Karpas-422 (cell line): ENCODE measurements around the gene EIF4A2. TPM values are rescaled to one million over a fixed set of nuclear protein-coding genes. Genes with fewer than 3 reads are reported as not detected.
"Not testable (repeated sequence)": the region's sequence is repeated elsewhere in the genome, so short reads cannot be mapped to it uniquely, and the experiment has no call there.

Source experiments
- DNase-seq: peaks from one replicate; pipeline ENCODE4 v3.0.0-alpha.2; 2015
- H2AFZ ChIP-seq: fragments of 200-600 bp; sonication (generic); 2 replicates; pipeline ENCODE4 v1.6.1; 2014; ENCODE audit warnings: antibody characterized with exemption, low read length, mixed read lengths
- H3K27ac ChIP-seq: fragments of 200-600 bp; sonication (generic); 2 replicates; pipeline ENCODE4 v1.5.1; 2014; ENCODE audit warnings: mild to moderate bottlenecking, low read length, moderate library complexity
- H3K27me3 ChIP-seq: fragments of 200-600 bp; sonication (generic); 2 replicates; pipeline ENCODE4 v1.6.1; 2014; ENCODE audit warnings: low read length, mixed read lengths
- H3K36me3 ChIP-seq: fragments of 200-600 bp; sonication (generic); 2 replicates; pipeline ENCODE4 v1.6.1; 2014; ENCODE audit warnings: low read length, mixed read lengths; ENCODE audit not compliant: insufficient read depth
- H3K4me1 ChIP-seq: fragments of 200-600 bp; sonication (generic); 2 replicates; pipeline ENCODE4 v1.6.1; 2014; ENCODE audit warnings: mild to moderate bottlenecking, low read length, mixed read lengths
- H3K4me2 ChIP-seq: fragments of 200-600 bp; sonication (generic); 2 replicates; pipeline ENCODE4 v1.6.1; 2014; ENCODE audit warnings: low read length, low read depth, mild to moderate bottlenecking; ENCODE audit not compliant: poor library complexity, severe bottlenecking
- H3K4me3 ChIP-seq: fragments of 200-600 bp; sonication (generic); 2 replicates; pipeline ENCODE4 v1.5.1; 2014; ENCODE audit warnings: mild to moderate bottlenecking, antibody characterized with exemption, low read length, mixed read lengths
- H3K79me2 ChIP-seq: fragments of 200-600 bp; sonication (generic); 2 replicates; pipeline ENCODE4 v1.6.1; 2014; ENCODE audit warnings: mild to moderate bottlenecking, low read length, mixed read lengths
- H3K9ac ChIP-seq: fragments of 200-600 bp; sonication (generic); 2 replicates; pipeline ENCODE4 v1.6.0; 2014; ENCODE audit warnings: low read length
- H3K9me2 ChIP-seq: fragments of 200-600 bp; sonication (generic), shearing (Covaris generic); replicated peaks from 2 replicates; pipeline ENCODE4 v1.6.0; 2014; ENCODE audit warnings: mild to moderate bottlenecking, low read length, moderate library complexity; ENCODE audit not compliant: insufficient read depth
- H3K9me3 ChIP-seq: fragments of 300-700, 200-600 bp; sonication (generic); 2 replicates; pipeline ENCODE4 v1.6.1; 2014; ENCODE audit warnings: low read length, mixed read lengths
- H4K20me1 ChIP-seq: fragments of 200-600 bp; sonication (generic); 2 replicates; pipeline ENCODE4 v1.6.1; 2014; ENCODE audit warnings: mild to moderate bottlenecking, antibody characterized with exemption, low read length, low read depth; ENCODE audit not compliant: insufficient read depth
- total RNA-seq: library from RNA; depleted of rRNA; stranded (reverse); fragments of >200 nt; shearing (Covaris generic); gene quantifications from 2 replicates; pipeline ENCODE4 v1.2.3, GENCODE V29; 2014; ENCODE audit warnings: low replicate concordance

Gene EIF4A2
- total RNA-seq, 1 experiment from 2014 or later = 657 TPM

GRCh38 chr3:186788482-186789370 is 5.3 kb downstream of the EIF4A2 start:
- peak; percentile 75 for DNase-seq
- H3K79me2 ChIP-seq = peaks cover 21% of the 10 kb centered on the region
- peaks cover 49% of the 10 kb centered on the region for H3K4me1 ChIP-seq
- H3K9me3 ChIP-seq = no peaks in the 10 kb centered on the region
- peaks cover 62% of the 10 kb centered on the region for H3K36me3 ChIP-seq
- H3K9me2 ChIP-seq = no peaks in the 10 kb centered on the region
- H3K9ac ChIP-seq = no peak overlapping the region
- no peaks in the 10 kb centered on the region for H3K27me3 ChIP-seq
- H2AFZ ChIP-seq = no peak overlapping the region
- no peak overlapping the region for H3K27ac ChIP-seq
- H4K20me1 ChIP-seq = peaks cover 52% of the 10 kb centered on the region
- H3K4me3 ChIP-seq = no peak overlapping the region
- H3K4me2 ChIP-seq = peak overlapping the region; percentile 1

DNA sequence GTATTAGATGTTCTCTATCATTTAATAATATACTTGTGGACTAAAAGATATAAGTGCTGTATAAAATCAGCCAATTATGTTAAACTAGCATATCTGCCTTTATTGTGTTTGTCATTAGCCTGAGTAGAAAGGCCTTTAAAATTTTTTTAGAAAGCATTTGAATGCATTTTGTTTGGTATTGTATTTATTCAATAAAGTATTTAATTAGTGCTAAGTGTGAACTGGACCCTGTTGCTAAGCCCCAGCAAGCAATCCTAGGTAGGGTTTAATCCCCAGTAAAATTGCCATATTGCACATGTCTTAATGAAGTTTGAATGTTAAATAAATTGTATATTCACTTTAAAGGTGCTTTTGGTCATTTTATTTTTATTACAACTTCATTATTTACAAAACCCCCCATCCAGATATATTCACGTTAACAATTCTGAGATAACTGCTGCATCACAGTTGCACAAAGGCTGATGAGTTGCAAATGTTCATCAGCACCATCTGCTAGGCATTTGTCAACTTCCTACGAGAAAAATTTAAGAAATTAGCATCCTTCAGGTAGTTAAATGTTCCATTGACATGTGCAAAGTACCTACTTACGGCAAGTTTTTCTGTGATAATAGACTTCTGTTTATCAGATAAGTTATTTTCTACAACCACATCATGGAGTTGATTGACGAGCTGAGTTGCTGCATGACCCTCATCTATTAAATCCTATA is 6.3 kb downstream of the EIF4A2 start:
- Histone ChIP-seq H3K4me1 (peaks cover 45% of the 10 kb centered on the region), H3K9me3 (no peaks in the 10 kb centered on the region), H3K27me3 (no peaks in the 10 kb centered on the region), H3K79me2 (peaks cover 11% of the 10 kb centered on the region), H3K9ac (no peak overlapping the region), H3K27ac (peak overlapping the region; percentile 31), H3K4me3 (no peak overlapping the region), H2AFZ (no peak overlapping the region), H3K36me3 (peaks cover 61% of the 10 kb centered on the region), H4K20me1 (peaks cover 42% of the 10 kb centered on the region), H3K9me2 (no peaks in the 10 kb centered on the region), H3K4me2 (no peak overlapping the region)
- peak; percentile 87 for DNase-seq

DNA sequence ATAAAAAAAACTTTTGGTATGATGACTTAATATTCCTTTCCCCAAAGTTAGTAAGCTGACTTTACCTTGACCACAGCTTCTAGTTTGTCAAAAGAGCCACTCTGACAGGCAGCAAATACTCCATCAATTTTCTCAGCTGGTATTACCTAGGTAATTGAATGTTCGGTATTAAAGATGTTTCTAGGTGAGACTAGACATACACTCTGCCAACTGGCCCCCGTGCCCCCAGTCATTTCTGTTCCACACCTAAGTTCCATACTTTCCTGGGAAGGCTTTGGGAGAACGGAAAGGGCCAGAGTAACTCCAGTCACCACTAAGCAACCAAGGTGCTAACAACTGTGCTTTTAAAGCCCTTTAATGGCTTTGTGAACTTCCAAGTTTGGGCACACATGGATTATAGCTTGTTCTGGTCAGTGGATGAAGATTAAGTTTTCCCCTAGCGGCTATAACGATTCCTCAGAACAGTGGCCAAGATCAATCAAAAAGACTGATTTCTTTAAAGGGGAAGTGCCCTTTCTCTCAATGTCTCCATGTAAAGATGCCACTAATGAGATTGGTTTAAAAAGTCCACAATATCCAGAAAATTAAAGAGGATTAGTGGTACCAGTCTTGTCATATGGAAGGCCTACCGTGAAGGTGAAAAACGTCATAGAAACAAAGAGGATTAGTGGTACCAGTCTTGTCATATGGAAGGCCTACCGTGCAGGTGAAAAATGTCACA is 7.0 kb downstream of the EIF4A2 start:
- Histone ChIP-seq H2AFZ (no peak overlapping the region), H3K79me2 (peaks cover 4% of the 10 kb centered on the region), H3K4me2 (no peak overlapping the region), H4K20me1 (peaks cover 35% of the 10 kb centered on the region), H3K27ac (peak overlapping the region; percentile 31), H3K9me2 (no peaks in the 10 kb centered on the region), H3K27me3 (no peaks in the 10 kb centered on the region), H3K4me3 (no peak overlapping the region), H3K36me3 (peaks cover 59% of the 10 kb centered on the region), H3K9ac (no peak overlapping the region), H3K4me1 (peaks cover 37% of the 10 kb centered on the region), H3K9me3 (no peaks in the 10 kb centered on the region)
- peak; percentile 88 for DNase-seq

DNA sequence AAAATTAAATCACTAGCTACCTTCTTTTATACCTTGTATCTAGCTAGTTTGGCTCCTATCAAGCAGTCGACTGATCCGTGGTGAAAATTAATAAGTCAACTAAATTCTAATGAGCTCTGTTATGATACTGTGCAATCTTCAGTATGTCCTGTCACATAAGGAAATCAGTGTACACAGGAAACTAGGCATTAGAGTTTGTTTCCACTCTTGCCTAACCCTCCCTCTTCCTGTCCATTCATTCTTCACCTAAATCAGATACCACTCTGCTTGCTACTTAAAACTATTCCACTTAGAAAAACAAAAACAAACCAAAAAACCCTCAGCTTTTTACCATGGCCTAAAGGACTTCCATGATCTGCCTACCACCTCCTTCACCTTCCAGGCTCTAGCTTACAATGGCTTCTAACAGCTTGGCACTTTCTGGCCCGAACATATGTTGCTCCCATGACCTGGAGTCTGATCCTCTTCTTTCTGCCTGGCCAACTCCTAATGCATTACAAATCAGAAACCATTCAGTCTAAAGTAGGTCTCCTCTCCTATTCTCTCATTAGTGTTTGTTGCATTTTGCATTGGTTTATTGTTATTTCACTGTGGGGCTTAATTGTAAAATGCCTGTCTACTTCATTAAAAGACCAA is 15.0 kb downstream of the EIF4A2 start:
- DNase-seq = no peak
- Histone ChIP-seq H3K9me3 (no peaks in the 10 kb centered on the region), H3K79me2 (peaks cover 31% of the 10 kb centered on the region), H3K36me3 (peaks cover 76% of the 10 kb centered on the region), H3K4me3 (no peak overlapping the region), H3K4me2 (no peak overlapping the region), H3K27ac (no peak overlapping the region), H3K9ac (no peak overlapping the region), H4K20me1 (no peaks in the 10 kb centered on the region), H2AFZ (no peak overlapping the region), H3K4me1 (no peaks in the 10 kb centered on the region), H3K9me2 (no peaks in the 10 kb centered on the region), H3K27me3 (no peaks in the 10 kb centered on the region)

GRCh38 chr3:186800285-186800684 is 16.9 kb downstream of the EIF4A2 start:
- Histone ChIP-seq H3K9me2 (no peaks in the 10 kb centered on the region), H3K9ac (no peak overlapping the region), H3K79me2 (peaks cover 43% of the 10 kb centered on the region), H3K4me3 (no peak overlapping the region), H3K27ac (no peak overlapping the region), H3K27me3 (no peaks in the 10 kb centered on the region), H2AFZ (no peak overlapping the region), H4K20me1 (no peaks in the 10 kb centered on the region), H3K36me3 (peaks cover 73% of the 10 kb centered on the region; the same call in 1 of the 2 replicates), H3K4me1 (peaks cover 12% of the 10 kb centered on the region), H3K9me3 (no peaks in the 10 kb centered on the region), H3K4me2 (no peak overlapping the region)
- no peak for DNase-seq

- H3K79me2 ChIP-seq = peaks cover 52% of the 10 kb centered on the region
These were observed 19.3 kb downstream of the EIF4A2 start for GRCh38 chr3:186802701-186803100.

GRCh38 chr3:186803447-186803846 is 20.1 kb downstream of the EIF4A2 start:
- Histone ChIP-seq H3K79me2 (peaks cover 45% of the 10 kb centered on the region), H3K4me1 (peaks cover 26% of the 10 kb centered on the region), H3K36me3 (peaks cover 51% of the 10 kb centered on the region; the same call in 1 of the 2 replicates)
- not testable (repeated sequence) for H3K9me2 ChIP-seq, H3K27me3 ChIP-seq, H3K27ac ChIP-seq, H3K4me2 ChIP-seq, H3K9ac ChIP-seq, H3K4me3 ChIP-seq, DNase-seq, H3K9me3 ChIP-seq, H2AFZ ChIP-seq, H4K20me1 ChIP-seq

More at GRCh38 chr3:186802701-186803100, 19.3 kb downstream of the EIF4A2 start:
- no peaks in the 10 kb centered on the region for H3K9me2 ChIP-seq
- H3K9me3 ChIP-seq = no peaks in the 10 kb centered on the region
- peaks cover 26% of the 10 kb centered on the region for H3K4me1 ChIP-seq
- no peak overlapping the region for H3K4me2 ChIP-seq
- peaks cover 57% of the 10 kb centered on the region; the same call in 1 of the 2 replicates for H3K36me3 ChIP-seq
- no peak overlapping the region for H3K27ac ChIP-seq
- no peak overlapping the region for H3K4me3 ChIP-seq
- H3K9ac ChIP-seq = no peak overlapping the region
- no peaks in the 10 kb centered on the region for H4K20me1 ChIP-seq
- no peaks in the 10 kb centered on the region for H3K27me3 ChIP-seq
- peak; percentile 40 for DNase-seq
- no peak overlapping the region for H2AFZ ChIP-seq
